HepG2 (cell line): Measurements from ENCODE around the gene SPTA1. TPM values are rescaled to one million over a fixed set of nuclear protein-coding genes. Genes with fewer than 3 reads are reported as not detected.

Experiments used
- ATAC-seq: fragments of 200-7000 bp; cut with Tn5 transposase; 3 replicates; pipeline ENCODE4 v1.9.1; 2020; ENCODE audit warnings: mild to moderate bottlenecking, moderate library complexity
- BruUV-seq: library from RNA; stranded (reverse); fragments of 400-500 nt; replicated peaks from 2 replicates; lab custom pipeline; 2021; lab: Mats Ljungman, UMichigan
- CTCF ChIA-PET: fragments of 300-600 bp; formaldehyde crosslinking; extraction: SDS; loops from one replicate; lab custom pipeline; 2021; ENCODE audit warnings: low total read pairs, inconsistent platforms, low intra/inter-chr PET ratio; lab: Yijun Ruan, JAX
- POLR2A ChIA-PET: fragments of 350-600 bp; sonication (Branson Sonifier 250); formaldehyde crosslinking; loops from one replicate; lab custom pipeline; 2020; ENCODE audit warnings: antibody characterized with exemption, inconsistent platforms; lab: Yijun Ruan, JAX
- DNase-seq: peaks from one replicate; pipeline ENCODE4 v3.0.0-alpha.2; 2015; ENCODE audit warnings: low spot score
- FAIRE-seq: peaks from 3 replicates; lab custom pipeline; 2011; peaks lifted over from hg19 to GRCh38; lab: Jason Lieb, UNC
- H2AFZ ChIP-seq: one replicate; pipeline ENCODE4 v1.6.1; 2011; ENCODE audit warnings: low read length, inconsistent platforms
- H3K27ac ChIP-seq: fragments of 300-600 bp; 3 replicates; pipeline ENCODE4 v1.8.0; 2011; ENCODE audit warnings: mixed run types, mild to moderate bottlenecking, mixed read lengths, low read length, inconsistent platforms; ENCODE audit not compliant: insufficient read depth; ENCODE audit errors: extremely low read length
- H3K27me3 ChIP-seq, 2 experiments: fragments of 200-600 bp in 1 of 2; 2 replicates in 1 of 2; 3 replicates in 1 of 2; pipeline versions ENCODE4 v1.6.0 to v1.8.0; 2011; ENCODE audit warnings: low read length in 2 of 2, mild to moderate bottlenecking in 2 of 2, moderate library complexity in 2 of 2, inconsistent platforms in 1 of 2; ENCODE audit not compliant: insufficient read depth in 2 of 2, control insufficient read depth in 1 of 2
- H3K36me3 ChIP-seq, 2 experiments: fragments of 200-600 bp in 1 of 2; replicated peaks in 1 of 2; 2 replicates in 1 of 2; 3 replicates in 1 of 2; pipeline versions ENCODE4 v1.5.1 to v1.8.0; 2011; ENCODE audit warnings: low read length in 2 of 2, inconsistent platforms in 1 of 2; ENCODE audit not compliant: insufficient read depth in 2 of 2, control insufficient read depth in 1 of 2
- H3K4me1 ChIP-seq: 2 replicates; pipeline ENCODE4 v1.5.1; 2012; ENCODE audit warnings: low read length, inconsistent platforms; ENCODE audit not compliant: insufficient read depth
- H3K4me2 ChIP-seq: 2 replicates; pipeline ENCODE4 v1.6.0; 2011; ENCODE audit warnings: low read depth, low read length, inconsistent platforms
- H3K4me3 ChIP-seq, 3 experiments: fragments of 200-600 bp in 1 of 3; sonication (generic), shearing (Covaris generic) in 1 of 3; replicated peaks in 1 of 3; 2 replicates each; pipeline ENCODE4 v1.5.1; 2011 to 2016; ENCODE audit warnings: low read length in 3 of 3, inconsistent platforms in 2 of 3, low read depth in 2 of 3, mild to moderate bottlenecking in 2 of 3, control low read depth in 1 of 3, mixed read lengths in 1 of 3; ENCODE audit not compliant: insufficient read depth in 1 of 3
- H3K79me2 ChIP-seq: one replicate; pipeline ENCODE4 v1.6.1; 2011; ENCODE audit warnings: low read length, inconsistent platforms; ENCODE audit not compliant: insufficient read depth
- H3K9ac ChIP-seq: 2 replicates; pipeline ENCODE4 v1.6.0; 2011; ENCODE audit warnings: mild to moderate bottlenecking, low read depth, low read length, inconsistent platforms; ENCODE audit not compliant: insufficient read depth
- H3K9me3 ChIP-seq: 2 replicates; pipeline ENCODE4 v1.5.1; 2012; ENCODE audit warnings: mild to moderate bottlenecking, low read length
- H4K20me1 ChIP-seq: 2 replicates; pipeline ENCODE4 v1.6.0; 2011; ENCODE audit warnings: inconsistent platforms, mild to moderate bottlenecking, low read length, moderate library complexity; ENCODE audit not compliant: insufficient read depth
- HNRNPK ChIP-seq: fragments of 200-400 bp; formaldehyde crosslinking; IDR thresholded peaks from 2 replicates; pipeline ENCODE4 v1.6.1; 2018; ENCODE audit warnings: low read length, low read depth, moderate library complexity, mild to moderate bottlenecking; ENCODE audit not compliant: poor library complexity, severe bottlenecking
- MAF1 ChIP-seq: sonication (generic); formaldehyde crosslinking; IDR thresholded peaks from 2 replicates; pipeline ENCODE4 v1.5.0; 2020; ENCODE audit warnings: missing genetic modification reagents, borderline replicate concordance
- MED1 ChIP-seq: sonication (generic); formaldehyde crosslinking; IDR thresholded peaks from 2 replicates; pipeline ENCODE4 v1.4.0; 2020; ENCODE audit warnings: missing genetic modification reagents
- PAX8 ChIP-seq: sonication (generic); formaldehyde crosslinking; IDR thresholded peaks from 2 replicates; pipeline ENCODE4 v1.8.0; 2022; ENCODE audit warnings: mild to moderate bottlenecking, missing genetic modification reagents, borderline replicate concordance
- TCF12 ChIP-seq, 2 experiments: fragments of 450-650 bp in 1 of 2; sonication (generic) in 1 of 2; formaldehyde crosslinking in 1 of 2; IDR thresholded peaks; 2 replicates each; pipeline versions ENCODE4 v1.6.1 to v1.8.0; 2017 to 2022; ENCODE audit warnings: antibody characterized with exemption in 1 of 2, mild to moderate bottlenecking in 1 of 2, missing genetic modification reagents in 1 of 2, moderate library complexity in 1 of 2
- YY1 ChIP-seq: IDR thresholded peaks from 2 replicates; pipeline ENCODE4 v1.6.1; 2011; ENCODE audit warnings: low read length, low read depth, moderate library complexity, mild to moderate bottlenecking; ENCODE audit not compliant: insufficient read depth, insufficient replicate concordance
- ZNF180 ChIP-seq: sonication (generic); formaldehyde crosslinking; IDR thresholded peaks from 2 replicates; pipeline ENCODE4 v1.4.0; 2020; ENCODE audit warnings: low read depth, missing genetic modification reagents, borderline replicate concordance
- ZNF282 ChIP-seq: fragments of 450-650 bp; IDR thresholded peaks from 2 replicates; pipeline ENCODE4 v1.6.1; 2018; ENCODE audit not compliant: partially characterized antibody
- ZNF546 ChIP-seq: sonication (generic); formaldehyde crosslinking; conservative IDR thresholded peaks from 2 replicates; pipeline ENCODE4 v1.8.1; 2023; ENCODE audit warnings: mild to moderate bottlenecking, missing genetic modification reagents
- ZNF607 ChIP-seq: sonication (generic); formaldehyde crosslinking; IDR thresholded peaks from 2 replicates; pipeline ENCODE4 v1.5.1; 2020; ENCODE audit warnings: missing genetic modification reagents, mild to moderate bottlenecking, borderline replicate concordance
- ZNF75D ChIP-seq: sonication (generic); formaldehyde crosslinking; IDR thresholded peaks from 2 replicates; pipeline ENCODE4 v1.8.1; 2023; ENCODE audit warnings: missing genetic modification reagents, mild to moderate bottlenecking, borderline replicate concordance
- WGBS: methylation state at CpG from one replicate; pipeline ENCODE4 v1.1.6; 2017; ENCODE audit warnings: low lambda C conversion rate; 5-methylcytosine and 5-hydroxymethylcytosine counted together
- in situ Hi-C: cut with HindIII; loops from 2 replicates; pipeline ENCODE4 v1.10.0; 2017; ENCODE audit warnings: low pct_unique_long_range_greater_than_20kb; ENCODE audit not compliant: extremely low pct_ligation_motif_present
- intact Hi-C: fragments of 100-400 bp; cut with micrococcal nuclease; formaldehyde crosslinking; loops from one replicate; pipeline ENCODE4 v1.10.0; 2022; ENCODE audit not compliant: unreplicated experiment
- polyA plus RNA-seq, 8 experiments: library from polyadenylated mRNA; depleted of rRNA in 3 of 8; stranded (reverse) in 7 of 8; unstranded in 1 of 8; fragments of >200 nt; fragmentation: Illumina TruSeq in 4 of 8; extraction: Trizol in 4 of 8; gene quantifications; 2 replicates each; pipeline versions ENCODE4 v1.2.1 to v1.2.3, GENCODE V29; 2011 to 2016; ENCODE audit warnings: low read depth in 4 of 8, missing spikeins in 1 of 8, mixed read lengths in 1 of 8; ENCODE audit not compliant: insufficient read depth in 1 of 8
- total RNA-seq, 5 experiments: library from RNA; depleted of rRNA; stranded (reverse); fragments of >200 nt; fragmentation: Illumina TruSeq; extraction: Trizol; gene quantifications; 2 replicates each; pipeline ENCODE4 v1.2.3, GENCODE V29; 2016; ENCODE audit warnings: low read depth in 1 of 5
- TF ChIP-seq, protein P1 (sequence below): IDR thresholded peaks from 2 replicates; pipeline ENCODE4 v1.6.1; 2012; ENCODE audit warnings: inconsistent platforms
- TF ChIP-seq, protein P2 (sequence below): sonication (generic); formaldehyde crosslinking; IDR thresholded peaks from 2 replicates; pipeline ENCODE4 v1.4.0; 2020; ENCODE audit warnings: missing genetic modification reagents

Gene SPTA1
- total and polyA plus RNA-seq, 2 of the 13 experiments (the other 11 are each of a cell fraction or from before 2014, with no cell fraction given), result not detected

DNA sequence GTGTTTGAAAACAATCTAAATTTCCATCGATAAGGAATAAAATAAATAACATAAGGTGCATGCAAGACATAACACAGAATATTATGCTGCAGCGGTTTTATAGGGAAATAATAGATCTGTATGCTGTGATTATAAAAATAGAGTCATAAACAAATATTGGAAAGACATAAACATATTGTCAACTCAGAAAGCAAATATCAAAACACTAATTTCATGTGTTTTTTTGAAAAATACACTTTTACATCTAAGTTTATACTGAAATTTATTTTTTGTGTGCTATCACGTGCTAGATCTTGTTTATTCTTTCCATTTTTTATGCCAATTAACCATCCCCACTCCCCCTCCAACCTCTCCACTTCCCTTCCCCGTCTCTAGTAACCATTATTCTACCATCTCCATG, 24.6 kb upstream of the SPTA1 start:
- POLR2A ChIA-PET, result no interaction called here
- H2AFZ ChIP-seq, result no peak overlapping the region
- TF ChIP-seq, protein P1, sequence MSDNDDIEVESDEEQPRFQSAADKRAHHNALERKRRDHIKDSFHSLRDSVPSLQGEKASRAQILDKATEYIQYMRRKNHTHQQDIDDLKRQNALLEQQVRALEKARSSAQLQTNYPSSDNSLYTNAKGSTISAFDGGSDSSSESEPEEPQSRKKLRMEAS, result no peak
- TF ChIP-seq HNRNPK, result peak; percentile 90
- TF ChIP-seq, all 625 proteins: peak for 1
- ATAC-seq (no peak), DNase-seq (no peak), FAIRE-seq (no peak)
- Histone ChIP-seq H4K20me1 (no peaks in the 10 kb centered on the region), H3K27ac (no peak overlapping the region), H3K36me3 (no peaks in the 10 kb centered on the region), H3K4me3 (no peak overlapping the region), H3K9me3 (no peaks in the 10 kb centered on the region), H3K4me1 (no peaks in the 10 kb centered on the region), H3K4me2 (no peak overlapping the region), H3K27me3 (no peaks in the 10 kb centered on the region), H3K9ac (no peak overlapping the region), H3K79me2 (no peaks in the 10 kb centered on the region)
- in situ Hi-C loops (no loop called here), intact Hi-C loops (no loop called here)
- CTCF ChIA-PET, result no interaction called here
- under 1% methylated on average over 4 of the region's 4 CpGs for WGBS
- BruUV-seq, result no TSS peak

DNA sequence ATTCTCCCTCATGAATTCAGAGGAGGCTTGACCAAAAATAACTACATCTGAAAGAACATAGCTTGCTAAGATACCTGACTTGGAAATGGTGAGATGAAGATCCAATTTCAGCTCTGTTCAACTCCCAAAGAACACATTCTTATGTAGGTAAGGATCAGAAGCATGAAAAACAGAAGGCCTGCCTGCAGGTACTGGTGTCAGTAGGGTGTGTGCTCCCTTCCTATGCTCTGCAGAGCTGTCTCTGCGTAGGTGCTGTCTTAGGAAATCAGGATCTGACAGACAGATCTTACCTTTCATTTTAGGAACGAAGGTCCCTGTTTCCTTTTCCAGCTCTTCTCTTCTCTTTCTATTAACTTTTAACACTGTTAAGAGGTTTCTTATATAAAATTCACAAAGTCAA, 19.6 kb upstream of the SPTA1 start:
- BruUV-seq, result no TSS peak
- no peaks in the 10 kb centered on the region for H4K20me1 ChIP-seq
- no peaks in the 10 kb centered on the region for H3K9me3 ChIP-seq
- no peak overlapping the region for H3K4me2 ChIP-seq
- FAIRE-seq, result no peak
- no peaks in the 10 kb centered on the region for H3K27me3 ChIP-seq
- no peaks in the 10 kb centered on the region for H3K4me1 ChIP-seq
- ChIA-PET CTCF (no interaction called here), POLR2A (no interaction called here)
- DNase-seq, result no peak
- 3% methylated on average over 2 of the region's 2 CpGs for WGBS
- intact Hi-C loops (no loop called here), in situ Hi-C loops (no loop called here)
- H3K27ac ChIP-seq, result no peak overlapping the region
- H3K4me3 ChIP-seq, result no peak overlapping the region
- no peaks in the 10 kb centered on the region for H3K36me3 ChIP-seq
- no peaks in the 10 kb centered on the region for H3K79me2 ChIP-seq
- ATAC-seq, result no peak
- TF ChIP-seq ZNF180 (CRISPR knock-in tag), result no peak
- TF ChIP-seq TCF12 (IDR thresholded peaks at IDR 0.05), result no peak
- TF ChIP-seq TCF12 (CRISPR knock-in tag; IDR thresholded peaks at IDR 0.05), result no peak
- TF ChIP-seq PAX8, result no peak
- no peak for TF ChIP-seq ZNF75D (CRISPR knock-in tag)
- TF ChIP-seq MED1 (CRISPR knock-in tag), result no peak
- TF ChIP-seq ZNF546 (CRISPR knock-in tag), result no peak
- TF ChIP-seq MAF1 (CRISPR knock-in tag), result no peak
- no peak for TF ChIP-seq YY1
- TF ChIP-seq ZNF607, result no peak
- no peak for TF ChIP-seq ZNF282
- TF ChIP-seq, protein P2, sequence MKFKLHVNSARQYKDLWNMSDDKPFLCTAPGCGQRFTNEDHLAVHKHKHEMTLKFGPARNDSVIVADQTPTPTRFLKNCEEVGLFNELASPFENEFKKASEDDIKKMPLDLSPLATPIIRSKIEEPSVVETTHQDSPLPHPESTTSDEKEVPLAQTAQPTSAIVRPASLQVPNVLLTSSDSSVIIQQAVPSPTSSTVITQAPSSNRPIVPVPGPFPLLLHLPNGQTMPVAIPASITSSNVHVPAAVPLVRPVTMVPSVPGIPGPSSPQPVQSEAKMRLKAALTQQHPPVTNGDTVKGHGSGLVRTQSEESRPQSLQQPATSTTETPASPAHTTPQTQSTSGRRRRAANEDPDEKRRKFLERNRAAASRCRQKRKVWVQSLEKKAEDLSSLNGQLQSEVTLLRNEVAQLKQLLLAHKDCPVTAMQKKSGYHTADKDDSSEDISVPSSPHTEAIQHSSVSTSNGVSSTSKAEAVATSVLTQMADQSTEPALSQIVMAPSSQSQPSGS (CRISPR knock-in tag), result no peak
- no peak overlapping the region for H3K9ac ChIP-seq
- no peak overlapping the region for H2AFZ ChIP-seq
